Stimulated activated naive CD8-positive, alpha-beta T cell treated with anti-CD3 and anti-CD28 coated beads, Interleukin-15, amount 100 ng/mL, for 72 hours (primary cell): Measurements from ENCODE around the gene TOP2A.
A peak's percentile ranks its signal among the peaks of the same experiment; 100 is the strongest.
"Not testable (repeated sequence)": the region's sequence is repeated elsewhere in the genome, so short reads cannot be mapped to it uniquely, and the experiment has no call there.

Source experiments
- ATAC-seq: fragments of 150-1000 bp; cut with Tn5 transposase; 2 replicates; pipeline ENCODE4 v1.10.0; 2021; ENCODE audit warnings: mild to moderate bottlenecking, moderate library complexity
- DNase-seq, 2 donors: peaks; one replicate each; pipeline ENCODE4 v3.0.0; 2021 to 2022
- H3K27ac Mint-ChIP-seq, 2 donors: one replicate each; pipeline ENCODE4 v1.8.0; 2022; ENCODE audit warnings: mild to moderate bottlenecking in 2 of 2, mixed read lengths in 2 of 2, moderate library complexity in 2 of 2
- H3K27me3 Mint-ChIP-seq: one replicate; pipeline ENCODE4 v1.8.0; 2022; ENCODE audit warnings: mixed read lengths
- H3K4me1 Mint-ChIP-seq: one replicate; pipeline ENCODE4 v1.8.0; 2022; ENCODE audit warnings: mild to moderate bottlenecking, mixed read lengths
- H3K4me3 Mint-ChIP-seq, 2 donors: one replicate each; pipeline ENCODE4 v1.8.0; 2022; ENCODE audit warnings: mild to moderate bottlenecking in 2 of 2, mixed read lengths in 2 of 2, moderate library complexity in 1 of 2
- H3K9me3 Mint-ChIP-seq, 2 donors: one replicate each; pipeline ENCODE4 v1.8.0; 2022; ENCODE audit warnings: mixed read lengths in 2 of 2

TOP2A gene

DNA sequence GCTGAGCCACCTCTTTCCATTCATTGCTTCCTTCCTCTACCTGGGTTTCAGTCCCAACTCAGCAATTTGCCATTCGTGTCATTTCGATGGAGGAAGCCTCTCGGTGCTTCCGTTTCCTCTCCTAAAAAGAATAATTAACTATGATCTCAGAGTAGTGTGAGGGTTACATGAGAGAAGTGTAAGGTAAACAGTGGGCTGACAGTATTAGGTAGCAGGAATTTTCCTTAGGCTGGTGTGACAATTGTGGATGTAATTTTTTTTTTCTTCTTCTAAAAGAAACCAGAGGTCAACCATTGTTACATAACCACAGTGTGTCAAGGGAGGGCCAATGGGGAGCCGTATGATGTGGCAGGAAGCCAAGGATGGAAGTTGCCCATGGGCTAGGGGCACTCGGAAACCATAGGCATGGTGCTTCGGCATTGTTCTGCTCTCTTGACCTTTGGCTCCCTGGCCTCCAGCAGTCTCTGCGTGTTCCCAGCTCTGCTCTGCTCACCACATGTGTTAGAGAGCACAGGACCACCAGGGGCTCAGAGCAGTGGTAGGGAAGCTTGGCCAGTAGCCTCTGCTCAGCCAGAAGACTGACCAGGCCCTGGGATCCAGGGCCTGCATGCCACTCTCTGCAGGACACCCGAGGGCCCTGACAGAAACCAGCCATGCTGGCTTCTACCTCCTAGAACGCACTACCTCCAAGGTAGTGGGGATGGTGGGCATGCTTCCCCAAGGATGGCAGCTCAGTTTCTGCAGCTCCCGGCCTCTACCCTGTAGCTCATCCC is 2.0 kb upstream of the TOP2A start:
- H3K9me3 Mint-ChIP-seq = no peaks in the 10 kb centered on the region
- ATAC-seq (no peak), DNase-seq (no peak)
- peaks cover 30% of the 10 kb centered on the region for H3K4me1 Mint-ChIP-seq
- H3K4me3 Mint-ChIP-seq = peak overlapping the region; percentile 35 to 37
- H3K27me3 Mint-ChIP-seq = no peaks in the 10 kb centered on the region
- H3K27ac Mint-ChIP-seq = no peak overlapping the region

DNA sequence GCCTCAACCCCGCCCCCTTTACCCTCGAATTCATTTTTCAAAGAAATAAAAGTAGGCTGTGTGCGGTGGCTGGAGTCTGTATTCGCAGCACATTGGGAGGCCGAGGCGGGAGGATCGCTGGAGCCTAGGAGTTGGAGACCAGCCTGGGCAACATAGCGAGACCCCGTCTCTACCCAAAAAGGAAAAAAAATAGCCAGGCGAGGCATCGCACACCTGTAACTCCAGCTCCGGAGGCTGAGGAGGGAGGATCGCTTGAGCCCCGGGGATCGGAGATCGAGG is 671 bp upstream of the TOP2A start:
- no peak for ATAC-seq
- Mint-ChIP-seq H3K9me3 (no peaks in the 10 kb centered on the region), H3K27ac (peak overlapping the region; percentile 97 to 99), H3K27me3 (no peaks in the 10 kb centered on the region), H3K4me3 (peak overlapping the region; percentile 97 to 99), H3K4me1 (peaks cover 27% of the 10 kb centered on the region)
- DNase-seq = no peak

DNA sequence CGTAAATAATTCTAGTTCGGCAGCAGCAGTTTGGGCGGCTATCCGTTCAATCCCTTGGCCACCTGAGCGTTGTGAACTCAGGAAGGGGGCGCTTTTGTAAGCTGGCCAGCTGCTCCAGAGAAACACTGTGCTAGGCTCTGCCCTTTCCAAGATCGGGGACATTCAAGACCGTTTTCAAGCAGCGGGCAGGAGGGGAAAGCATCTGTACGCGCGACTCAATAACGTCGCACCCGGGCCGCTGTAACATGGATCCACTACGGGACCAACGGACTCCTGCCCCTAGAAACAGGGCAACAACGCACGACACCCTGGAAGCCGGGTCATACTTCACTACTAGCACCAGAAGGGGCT is 463 bp downstream of the TOP2A start:
- H3K9me3 Mint-ChIP-seq = no peaks in the 10 kb centered on the region
- no peaks in the 10 kb centered on the region for H3K27me3 Mint-ChIP-seq
- H3K4me1 Mint-ChIP-seq = peaks cover 23% of the 10 kb centered on the region
- peak overlapping the region; percentile 97 to 99 for H3K4me3 Mint-ChIP-seq
- ATAC-seq = peak; percentile 43
- DNase-seq = no peak
- peak overlapping the region; percentile 97 to 99 for H3K27ac Mint-ChIP-seq

DNA sequence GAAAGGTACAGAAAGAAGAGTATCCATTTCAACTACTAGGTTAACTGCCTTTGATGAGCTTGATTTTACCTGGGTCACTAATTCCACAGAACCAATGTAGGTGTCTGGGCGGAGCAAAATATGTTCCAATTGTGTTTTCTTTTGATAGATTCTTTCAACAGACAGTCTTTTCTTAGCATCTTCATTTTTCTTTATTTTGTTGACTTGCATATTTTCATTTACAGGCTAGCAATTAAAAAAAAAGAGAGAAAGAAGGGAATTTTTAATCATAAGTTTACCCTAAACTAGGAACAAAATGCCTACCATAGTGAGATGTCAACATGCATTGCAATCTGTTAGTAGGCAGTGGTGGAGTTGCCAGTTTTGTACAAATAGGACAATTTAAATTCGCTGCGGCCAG is 1.0 kb downstream of the TOP2A start:
- peak overlapping the region; percentile 69 to 99 for H3K27ac Mint-ChIP-seq
- no peak for ATAC-seq
- peaks cover 28% of the 10 kb centered on the region for H3K4me1 Mint-ChIP-seq
- DNase-seq = no peak
- no peaks in the 10 kb centered on the region for H3K27me3 Mint-ChIP-seq
- no peaks in the 10 kb centered on the region for H3K9me3 Mint-ChIP-seq
- H3K4me3 Mint-ChIP-seq = peak overlapping the region; percentile 97 to 99

DNA sequence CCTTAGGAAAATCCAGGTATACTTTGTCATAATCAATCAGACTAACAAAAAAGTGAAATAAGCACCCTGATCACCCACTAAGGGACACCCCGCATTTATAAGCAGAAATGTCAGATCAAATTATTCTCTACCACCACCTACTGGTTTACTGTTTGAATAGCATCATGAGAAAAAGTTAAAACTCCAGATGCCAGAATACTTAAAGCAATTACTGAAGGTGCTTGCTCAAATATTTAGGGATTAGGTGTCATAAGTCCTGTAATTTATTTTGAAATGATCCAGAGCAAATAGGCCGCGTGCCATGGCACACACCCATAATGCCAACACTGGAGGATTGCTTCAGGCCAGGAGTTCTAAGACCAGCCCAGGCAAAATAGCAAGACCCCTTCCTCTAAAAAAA is 2.3 kb downstream of the TOP2A start:
- peaks cover 28% of the 10 kb centered on the region for H3K4me1 Mint-ChIP-seq
- no peaks in the 10 kb centered on the region for H3K9me3 Mint-ChIP-seq
- H3K4me3 Mint-ChIP-seq = peak overlapping the region; percentile 18 to 49
- no peaks in the 10 kb centered on the region for H3K27me3 Mint-ChIP-seq
- no peak overlapping the region for H3K27ac Mint-ChIP-seq
- no peak for ATAC-seq
- no peak for DNase-seq

DNA sequence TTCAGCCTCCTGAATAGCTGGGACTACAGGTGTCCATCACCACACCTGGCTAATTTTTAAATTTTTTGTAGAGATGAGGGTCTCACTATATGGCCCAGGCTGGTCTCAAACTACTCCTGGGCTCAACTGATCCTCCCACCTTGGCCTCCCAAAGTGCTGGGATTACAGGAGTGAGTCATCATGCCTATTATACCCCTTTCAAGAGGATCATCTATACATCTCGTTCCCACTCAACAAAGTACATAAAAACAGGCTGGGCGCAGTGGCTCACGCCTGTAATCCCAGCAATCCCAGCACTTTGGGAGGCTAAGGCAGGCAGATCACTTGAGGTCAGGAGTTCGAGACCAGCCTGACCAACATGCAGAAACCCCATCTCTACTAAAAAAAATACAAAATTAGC is 3.4 kb downstream of the TOP2A start:
- H3K4me3 Mint-ChIP-seq, H3K27ac Mint-ChIP-seq, H3K27me3 Mint-ChIP-seq, H3K9me3 Mint-ChIP-seq, ATAC-seq, DNase-seq: not testable (repeated sequence)
- H3K4me1 Mint-ChIP-seq = peaks cover 23% of the 10 kb centered on the region

DNA sequence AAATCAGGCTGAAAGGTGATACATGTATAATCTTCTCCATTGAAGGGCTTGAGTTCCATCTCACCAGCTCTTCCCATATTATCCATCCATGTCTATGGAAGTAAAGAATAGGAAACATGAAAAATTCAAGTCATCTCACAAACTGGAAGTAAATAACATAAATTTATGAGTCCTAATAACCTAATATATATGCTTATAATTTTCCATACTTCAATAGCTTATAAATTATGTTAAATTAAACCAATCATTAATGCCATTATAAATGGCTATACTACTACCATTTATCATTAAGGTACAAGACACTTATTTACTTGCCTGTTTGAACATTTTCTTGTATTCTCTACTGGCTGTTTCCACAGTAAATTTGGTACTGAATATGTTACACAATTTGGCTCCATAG is 4.8 kb downstream of the TOP2A start:
- ATAC-seq (no peak), DNase-seq (no peak)
- H3K4me3 Mint-ChIP-seq = no peak overlapping the region
- H3K9me3 Mint-ChIP-seq = no peaks in the 10 kb centered on the region
- no peak overlapping the region for H3K27ac Mint-ChIP-seq
- no peaks in the 10 kb centered on the region for H3K27me3 Mint-ChIP-seq
- peaks cover 12% of the 10 kb centered on the region for H3K4me1 Mint-ChIP-seq

DNA sequence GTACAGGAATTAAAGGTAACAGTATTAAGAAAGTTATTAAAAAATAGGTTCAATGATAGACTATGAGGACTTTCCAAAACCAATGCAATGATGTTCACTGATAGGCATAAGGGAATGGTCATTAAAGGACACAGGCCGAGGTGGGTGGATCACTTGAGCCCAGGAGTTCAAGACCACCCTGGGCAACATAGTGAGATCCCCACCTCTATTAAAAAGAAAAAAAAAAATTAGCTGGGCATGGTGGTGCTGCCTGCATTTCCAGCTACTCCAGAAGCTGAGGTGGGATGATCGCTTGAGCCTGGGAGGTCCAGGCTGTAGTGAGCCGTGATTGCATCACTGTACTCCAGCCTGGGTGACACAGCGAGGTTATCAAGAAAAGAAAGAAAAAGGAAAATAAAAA is 5.9 kb downstream of the TOP2A start:
- Mint-ChIP-seq H3K4me1 (peaks cover 12% of the 10 kb centered on the region), H3K27me3 (no peaks in the 10 kb centered on the region), H3K9me3 (no peaks in the 10 kb centered on the region), H3K27ac (no peak overlapping the region), H3K4me3 (no peak overlapping the region)
- DNase-seq (no peak), ATAC-seq (no peak)

DNA sequence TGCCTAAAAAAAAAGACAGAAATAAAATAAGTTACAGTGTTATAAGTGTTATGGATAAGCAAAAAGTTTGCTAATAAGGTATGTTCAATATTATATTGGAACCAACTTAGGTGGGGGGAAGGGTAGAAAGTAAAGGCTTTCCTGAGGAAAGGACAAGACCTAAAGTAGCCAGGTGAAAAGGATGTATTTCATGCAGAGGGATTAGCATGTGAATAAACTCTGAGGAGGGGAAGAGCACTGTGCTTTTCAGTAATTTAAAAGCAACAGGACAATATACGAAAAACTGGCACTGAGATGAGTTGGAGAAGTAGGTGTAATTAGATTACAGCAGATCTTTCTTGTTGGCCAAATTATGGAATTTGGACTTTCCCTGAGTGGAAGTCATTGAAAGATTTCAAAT is 7.6 kb downstream of the TOP2A start:
- H3K4me1 Mint-ChIP-seq = peaks cover 6% of the 10 kb centered on the region
- no peaks in the 10 kb centered on the region for H3K9me3 Mint-ChIP-seq
- peak overlapping the region in 1 of 2 donors; percentile 61 for H3K27ac Mint-ChIP-seq
- H3K27me3 Mint-ChIP-seq = no peaks in the 10 kb centered on the region
- ATAC-seq (no peak), DNase-seq (no peak)
- no peak overlapping the region for H3K4me3 Mint-ChIP-seq

DNA sequence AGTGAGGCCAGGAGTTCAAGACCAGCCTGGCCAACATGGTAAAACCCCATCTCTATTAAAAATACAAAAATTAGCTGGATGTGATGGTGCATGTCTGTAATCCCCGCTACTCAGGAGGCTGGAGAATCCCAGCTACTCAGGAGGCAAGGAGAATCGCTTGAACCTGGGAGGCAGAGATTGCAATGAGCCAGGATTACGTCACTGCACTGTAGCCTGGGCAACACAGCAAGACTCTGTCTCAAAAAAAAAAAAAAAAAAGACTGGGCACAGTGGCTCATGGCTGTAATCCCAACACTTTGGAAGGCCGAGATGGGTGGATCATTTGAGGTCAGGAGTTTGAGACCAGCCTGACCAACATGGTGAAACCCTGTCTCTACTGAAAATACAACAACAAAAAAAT is 8.2 kb downstream of the TOP2A start:
- not testable (repeated sequence) for ATAC-seq, H3K4me1 Mint-ChIP-seq, H3K9me3 Mint-ChIP-seq, H3K27ac Mint-ChIP-seq, H3K27me3 Mint-ChIP-seq, DNase-seq, H3K4me3 Mint-ChIP-seq

DNA sequence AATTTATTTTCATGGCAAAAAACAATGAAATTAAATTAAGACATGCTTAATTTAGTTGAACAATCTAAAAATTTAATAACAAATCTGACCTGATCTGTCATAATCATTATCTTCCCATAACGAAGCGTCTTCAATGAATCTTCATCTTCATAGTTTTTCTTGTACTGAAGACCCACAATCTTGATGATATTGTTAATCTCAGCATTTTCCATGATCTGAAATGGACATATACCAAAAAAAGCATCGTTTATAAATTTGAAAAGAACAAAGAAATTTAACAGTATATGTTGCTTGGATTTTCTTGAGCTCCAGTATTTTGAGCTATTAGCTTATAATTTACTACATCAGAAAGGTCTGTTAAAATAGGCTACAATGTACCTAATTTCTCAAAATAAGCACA is 10.2 kb downstream of the TOP2A start:
- no peaks in the 10 kb centered on the region for H3K27me3 Mint-ChIP-seq
- peaks cover 6% of the 10 kb centered on the region for H3K4me1 Mint-ChIP-seq
- H3K27ac Mint-ChIP-seq = no peak overlapping the region
- H3K4me3 Mint-ChIP-seq = no peak overlapping the region
- DNase-seq (no peak), ATAC-seq (no peak)
- no peaks in the 10 kb centered on the region for H3K9me3 Mint-ChIP-seq

DNA sequence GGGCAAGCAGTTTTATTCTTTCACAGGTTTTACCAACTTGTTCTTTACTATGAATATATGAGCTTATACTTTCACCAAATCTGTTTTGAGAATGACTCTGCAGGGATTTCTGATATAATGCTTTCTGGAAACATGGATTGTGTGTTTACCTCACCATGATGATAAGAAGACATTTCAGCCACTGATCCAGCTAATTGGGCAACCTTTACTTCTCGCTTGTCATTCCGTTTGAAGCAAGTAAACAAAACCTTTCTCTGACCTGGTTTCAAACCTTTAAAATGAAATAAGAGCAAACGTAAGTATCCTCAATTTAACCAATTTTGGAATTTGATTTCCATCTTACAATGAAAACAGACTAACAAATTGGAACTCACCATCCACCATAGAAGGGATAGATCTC is 13.7 kb downstream of the TOP2A start:
- Mint-ChIP-seq H3K9me3 (no peaks in the 10 kb centered on the region), H3K27ac (no peak overlapping the region), H3K4me1 (no peaks in the 10 kb centered on the region), H3K4me3 (no peak overlapping the region), H3K27me3 (no peaks in the 10 kb centered on the region)
- ATAC-seq (no peak), DNase-seq (no peak)

DNA sequence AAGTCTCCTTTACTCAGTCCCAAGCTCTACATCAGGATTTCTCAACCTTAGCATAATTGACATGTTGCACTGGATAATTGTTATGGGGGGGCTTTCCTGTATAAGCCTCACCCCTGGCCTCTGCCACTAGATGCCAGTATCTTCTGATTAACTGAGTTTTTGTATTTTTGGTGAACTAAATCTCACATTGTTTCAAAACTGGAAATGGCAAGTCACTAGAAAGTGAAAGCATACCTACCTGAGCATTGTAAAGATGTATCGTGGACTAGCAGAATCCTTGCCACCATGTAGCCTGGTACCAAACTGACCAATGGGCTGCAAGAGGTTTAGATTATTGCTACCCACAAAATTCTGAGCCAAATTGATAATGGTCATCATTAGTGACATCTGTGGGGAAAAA is 15.0 kb downstream of the TOP2A start:
- H3K27ac Mint-ChIP-seq = no peak overlapping the region
- H3K4me1 Mint-ChIP-seq = no peaks in the 10 kb centered on the region
- H3K9me3 Mint-ChIP-seq = no peaks in the 10 kb centered on the region
- DNase-seq = no peak
- H3K27me3 Mint-ChIP-seq = no peaks in the 10 kb centered on the region
- ATAC-seq = peak; percentile 26
- H3K4me3 Mint-ChIP-seq = no peak overlapping the region

DNA sequence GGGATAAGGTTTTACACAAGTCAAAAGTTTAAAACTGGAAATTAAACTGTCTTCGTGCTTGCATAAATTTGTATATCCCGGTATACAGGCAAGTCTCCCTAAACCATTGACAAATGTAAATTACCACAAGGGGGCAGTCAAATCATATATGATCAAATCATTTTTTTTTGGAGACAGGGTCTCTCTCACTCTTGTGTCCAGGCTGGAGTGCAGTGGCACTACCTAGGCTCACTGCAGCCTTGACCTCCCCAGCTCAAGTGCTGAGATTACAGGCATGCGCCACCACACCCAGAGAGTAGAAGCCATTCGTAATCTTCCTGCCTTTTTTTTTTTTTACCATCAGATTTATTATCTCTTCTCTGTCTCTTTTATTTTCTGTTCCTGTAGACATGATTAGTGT is 18.5 kb downstream of the TOP2A start:
- ATAC-seq = no peak
- Mint-ChIP-seq H3K27ac (no peak overlapping the region), H3K4me3 (no peak overlapping the region), H3K9me3 (no peaks in the 10 kb centered on the region), H3K4me1 (no peaks in the 10 kb centered on the region), H3K27me3 (no peaks in the 10 kb centered on the region)
- no peak for DNase-seq

DNA sequence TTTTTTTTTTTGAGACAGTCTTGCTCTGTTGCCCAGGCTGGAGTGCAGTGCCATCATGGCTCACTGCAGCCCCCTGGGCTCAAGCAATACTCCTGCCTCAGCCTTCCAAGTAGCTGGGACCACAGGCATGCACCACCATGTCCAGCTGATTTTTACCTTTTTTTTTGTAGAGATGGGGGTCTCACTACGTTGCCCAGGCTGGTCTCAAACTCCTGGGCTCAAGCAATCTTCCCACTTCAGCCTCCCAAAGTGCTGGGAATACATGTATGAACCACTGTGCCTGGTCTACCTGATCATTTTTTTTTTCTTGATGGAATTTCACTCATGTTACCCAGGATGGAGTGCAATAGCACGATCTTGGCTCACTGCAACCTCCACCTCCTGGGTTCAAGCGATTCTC is 31.1 kb downstream of the TOP2A start:
- H3K27ac Mint-ChIP-seq, ATAC-seq, DNase-seq, H3K4me3 Mint-ChIP-seq, H3K9me3 Mint-ChIP-seq, H3K4me1 Mint-ChIP-seq, H3K27me3 Mint-ChIP-seq: not testable (repeated sequence)

DNA sequence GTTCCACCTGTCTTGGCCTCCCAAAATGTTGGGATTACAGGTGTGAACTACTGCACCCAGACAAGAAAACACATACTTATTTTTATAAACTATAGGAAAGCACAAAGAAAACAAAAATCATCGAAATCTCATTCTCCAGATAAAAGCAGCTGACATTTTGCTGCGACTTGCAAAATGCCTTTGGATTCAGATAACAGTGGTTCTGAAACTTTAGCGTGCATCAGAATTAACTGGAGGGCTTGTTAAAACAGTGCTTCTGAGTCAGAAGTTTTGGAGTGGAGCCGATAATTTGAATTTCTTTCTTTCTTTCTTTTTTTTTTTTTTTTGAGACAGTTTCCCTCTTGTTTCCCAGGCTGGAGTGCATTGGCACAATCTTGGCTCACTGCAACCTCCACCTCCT is 35.4 kb downstream of the TOP2A start:
- H3K4me3 Mint-ChIP-seq = no peak overlapping the region
- H3K27me3 Mint-ChIP-seq = peaks cover 11% of the 10 kb centered on the region
- H3K4me1 Mint-ChIP-seq = no peaks in the 10 kb centered on the region
- H3K27ac Mint-ChIP-seq = no peak overlapping the region
- DNase-seq (no peak), ATAC-seq (no peak)
- no peaks in the 10 kb centered on the region for H3K9me3 Mint-ChIP-seq

DNA sequence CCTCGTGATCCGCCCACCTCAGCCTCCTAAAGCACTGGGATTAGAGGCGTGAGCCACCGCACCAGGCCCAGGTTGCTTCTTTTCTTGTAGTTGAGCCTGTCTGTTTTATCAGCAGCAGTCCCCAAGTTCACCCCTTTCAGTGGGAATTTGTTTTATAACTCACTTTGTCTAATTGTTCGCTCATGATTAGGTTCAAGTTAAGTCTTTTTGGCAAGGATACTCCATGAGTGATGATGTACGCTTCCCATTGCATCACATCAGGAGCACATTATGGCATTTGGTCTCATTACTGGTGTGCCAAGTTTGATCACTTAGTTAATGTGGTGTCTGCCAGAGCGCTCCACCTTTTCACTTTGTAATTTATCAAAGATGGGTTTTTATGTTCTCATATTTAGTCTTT is 38.7 kb downstream of the TOP2A start:
- H3K9me3 Mint-ChIP-seq = peaks cover 0 to 8% of the 10 kb centered on the region in 2 donors
- H3K27ac Mint-ChIP-seq = no peak overlapping the region
- ATAC-seq (no peak), DNase-seq (no peak)
- H3K4me3 Mint-ChIP-seq = no peak overlapping the region
- H3K27me3 Mint-ChIP-seq = peaks cover 19% of the 10 kb centered on the region
- H3K4me1 Mint-ChIP-seq = peaks cover 10% of the 10 kb centered on the region
